ENCODE results near the gene ITGAL.

ITGAL gene

DNA sequence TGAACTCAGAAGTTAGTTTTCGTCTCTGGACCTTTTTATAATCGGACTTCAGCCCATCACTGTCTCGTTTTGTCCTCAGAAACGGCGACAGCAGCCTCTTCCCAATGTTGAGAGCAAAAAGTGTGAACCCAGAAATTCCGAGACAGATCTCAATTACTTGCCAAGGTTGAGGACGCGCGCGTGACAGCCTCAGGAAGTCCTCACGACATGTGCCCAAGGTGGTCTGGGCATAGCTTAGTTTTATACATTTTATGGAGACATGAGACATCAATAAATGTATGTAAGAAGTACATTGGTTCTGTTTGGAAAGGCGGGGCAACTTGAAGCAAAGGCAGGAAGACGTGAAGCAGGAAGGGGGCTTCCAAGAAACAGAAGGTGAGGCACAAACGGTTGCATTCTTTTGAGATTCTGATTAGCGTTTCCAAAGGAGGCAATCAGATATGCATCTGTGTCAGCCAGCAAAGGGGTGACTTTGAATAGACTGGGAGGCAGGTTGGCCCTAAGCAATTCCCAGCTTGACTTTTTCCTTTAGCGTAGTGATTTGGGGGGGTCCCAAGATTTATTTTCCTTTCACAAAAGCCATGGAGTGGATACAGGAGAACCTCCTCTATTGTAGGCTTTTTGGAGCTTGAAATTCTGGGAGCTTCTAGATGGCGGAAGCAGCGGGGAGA is 62.7 kb downstream of the ITGAL start:
- TF ChIP-seq REST (IDR thresholded peaks at IDR 0.05; ENCODE audit: low read depth) (no peak), EP300 (IDR thresholded peaks at IDR 0.05; ENCODE audit: borderline replicate concordance) (no peak)
- TF ChIP-seq, protein P1, sequence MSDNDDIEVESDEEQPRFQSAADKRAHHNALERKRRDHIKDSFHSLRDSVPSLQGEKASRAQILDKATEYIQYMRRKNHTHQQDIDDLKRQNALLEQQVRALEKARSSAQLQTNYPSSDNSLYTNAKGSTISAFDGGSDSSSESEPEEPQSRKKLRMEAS (IDR thresholded peaks at IDR 0.05) = peak; percentile 88

DNA sequence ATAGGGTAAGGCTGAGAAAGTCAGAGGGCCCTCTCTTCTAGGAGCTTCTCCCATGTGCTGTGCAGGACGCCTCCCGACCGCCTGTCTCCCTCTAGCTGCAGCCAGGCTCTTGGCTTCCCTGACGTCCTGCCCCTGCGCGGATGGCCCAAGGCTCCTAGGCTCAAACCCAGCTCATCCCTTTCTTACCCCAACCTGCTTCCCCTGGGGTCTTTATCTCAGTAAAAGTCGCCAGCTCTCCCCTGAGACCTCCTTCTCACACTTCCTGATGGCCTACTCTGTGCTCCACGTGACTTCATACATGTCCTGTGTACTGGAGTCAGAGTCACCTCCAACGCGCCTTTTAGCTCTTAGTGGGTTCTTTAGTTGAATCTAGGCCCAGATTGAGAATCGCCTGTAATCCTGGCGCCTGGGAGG is 63.2 kb downstream of the ITGAL start:
- 0 out of 2 replicates have a peak, but pooled peaks have one; percentile 14 for TF ChIP-seq RAD21 (IDR thresholded peaks at IDR 0.05; ENCODE audit: low read depth)
- TF ChIP-seq FOXM1 (IDR thresholded peaks at IDR 0.05; ENCODE audit: borderline replicate concordance, low read depth) = no peak
- no peak for TF ChIP-seq TCF12 (IDR thresholded peaks at IDR 0.05; ENCODE audit: low read depth)

DNA sequence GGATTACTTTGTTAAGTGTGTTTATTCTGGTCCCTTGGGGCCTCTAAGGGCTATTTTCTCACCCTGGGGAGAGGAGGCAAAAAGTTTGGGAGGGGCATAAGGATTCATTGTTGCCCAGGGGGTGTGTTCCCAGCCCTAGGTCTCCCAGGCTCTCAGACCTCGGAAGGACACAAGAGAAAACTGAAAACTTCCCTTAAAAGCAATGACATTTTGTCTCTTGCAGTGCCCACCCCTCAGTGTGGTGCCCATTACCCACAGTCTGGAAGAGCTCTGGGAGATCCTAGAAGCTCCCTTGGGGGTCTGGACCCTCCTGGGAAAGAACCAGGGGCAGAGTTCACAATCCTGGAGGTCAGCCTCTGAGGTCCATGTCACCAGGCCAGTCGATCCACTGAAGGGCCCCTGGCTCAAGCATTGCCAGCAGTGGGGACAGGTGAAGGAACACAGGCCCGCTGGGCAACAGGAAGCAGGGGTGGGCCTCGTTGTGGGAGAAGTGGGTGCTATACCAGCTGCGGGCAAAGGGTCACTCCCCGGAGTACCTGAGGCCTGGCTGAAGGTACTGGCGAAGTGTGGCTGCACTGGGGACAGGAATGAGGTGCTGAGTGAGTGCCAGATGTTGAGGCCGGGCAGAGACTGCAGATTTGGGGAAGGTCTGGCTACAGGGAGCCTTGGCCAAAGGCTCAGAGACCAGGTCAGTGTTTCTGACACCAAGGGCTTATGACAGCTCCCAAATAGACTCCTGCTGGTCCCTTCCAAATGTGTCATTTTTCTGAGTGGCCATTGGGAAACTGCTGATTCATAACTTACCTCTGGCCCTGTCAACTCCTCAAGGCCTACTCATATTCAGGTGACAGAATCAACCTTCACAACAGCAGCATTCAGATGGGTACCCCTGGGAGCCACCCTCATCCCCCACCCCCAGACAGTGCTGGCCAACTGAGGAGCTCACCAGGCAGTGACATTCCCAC is 66.7 kb downstream of the ITGAL start:
- TF ChIP-seq, protein P1 (IDR thresholded peaks at IDR 0.05) = no peak
- TF ChIP-seq TCF12 (IDR thresholded peaks at IDR 0.05; ENCODE audit: low read depth) (no peak), TEAD4 (IDR thresholded peaks at IDR 0.05) (no peak), RAD21 (IDR thresholded peaks at IDR 0.05; ENCODE audit: low read depth) (no peak), YY1 (IDR thresholded peaks at IDR 0.05; ENCODE audit: low read depth) (no peak), NFIC (IDR thresholded peaks at IDR 0.05) (no peak), EP300 (IDR thresholded peaks at IDR 0.05; ENCODE audit: borderline replicate concordance) (no peak), EGR1 (IDR thresholded peaks at IDR 0.05) (no peak), CEBPB (IDR thresholded peaks at IDR 0.05) (no peak)
- TF ChIP-seq, protein P2, sequence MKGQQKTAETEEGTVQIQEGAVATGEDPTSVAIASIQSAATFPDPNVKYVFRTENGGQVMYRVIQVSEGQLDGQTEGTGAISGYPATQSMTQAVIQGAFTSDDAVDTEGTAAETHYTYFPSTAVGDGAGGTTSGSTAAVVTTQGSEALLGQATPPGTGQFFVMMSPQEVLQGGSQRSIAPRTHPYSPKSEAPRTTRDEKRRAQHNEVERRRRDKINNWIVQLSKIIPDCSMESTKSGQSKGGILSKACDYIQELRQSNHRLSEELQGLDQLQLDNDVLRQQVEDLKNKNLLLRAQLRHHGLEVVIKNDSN (IDR thresholded peaks at IDR 0.05) = no peak

- TF ChIP-seq RAD21 (IDR thresholded peaks at IDR 0.05; ENCODE audit: low read depth) (no peak), CREB1 (IDR thresholded peaks at IDR 0.05; ENCODE audit: low read depth) (no peak), EGR1 (IDR thresholded peaks at IDR 0.05) (no peak), FOXM1 (IDR thresholded peaks at IDR 0.05; ENCODE audit: borderline replicate concordance, low read depth) (no peak), NFIC (IDR thresholded peaks at IDR 0.05) (no peak), REST (IDR thresholded peaks at IDR 0.05; ENCODE audit: low read depth) (no peak), ZBTB7A (IDR thresholded peaks at IDR 0.05; ENCODE audit: low read depth) (no peak), YY1 (IDR thresholded peaks at IDR 0.05; ENCODE audit: low read depth) (no peak), CEBPB (IDR thresholded peaks at IDR 0.05) (no peak), TEAD4 (IDR thresholded peaks at IDR 0.05) (no peak), EP300 (IDR thresholded peaks at IDR 0.05; ENCODE audit: borderline replicate concordance) (no peak), TCF12 (IDR thresholded peaks at IDR 0.05; ENCODE audit: low read depth) (no peak), TAF1 (IDR thresholded peaks at IDR 0.05; ENCODE audit: low read depth) (no peak)
- TF ChIP-seq, protein P1 (IDR thresholded peaks at IDR 0.05) = no peak
- TF ChIP-seq, protein P2 (IDR thresholded peaks at IDR 0.05) = no peak
Measured at GRCh38 chr16:30541502-30542329, 69.2 kb downstream of the ITGAL start.

- TF ChIP-seq YY1 (IDR thresholded peaks at IDR 0.05; ENCODE audit: low read depth) (no peak), ZBTB7A (IDR thresholded peaks at IDR 0.05; ENCODE audit: low read depth) (no peak), CREB1 (IDR thresholded peaks at IDR 0.05; ENCODE audit: low read depth) (no peak), EGR1 (IDR thresholded peaks at IDR 0.05) (no peak), REST (IDR thresholded peaks at IDR 0.05; ENCODE audit: low read depth) (no peak), TCF12 (IDR thresholded peaks at IDR 0.05; ENCODE audit: low read depth) (no peak), CEBPB (IDR thresholded peaks at IDR 0.05) (no peak), RAD21 (IDR thresholded peaks at IDR 0.05; ENCODE audit: low read depth) (no peak), TAF1 (IDR thresholded peaks at IDR 0.05; ENCODE audit: low read depth) (no peak), NFIC (IDR thresholded peaks at IDR 0.05) (no peak), FOXM1 (IDR thresholded peaks at IDR 0.05; ENCODE audit: borderline replicate concordance, low read depth) (no peak), EP300 (IDR thresholded peaks at IDR 0.05; ENCODE audit: borderline replicate concordance) (no peak), TEAD4 (IDR thresholded peaks at IDR 0.05) (no peak)
- TF ChIP-seq, protein P1 (IDR thresholded peaks at IDR 0.05) = no peak
- TF ChIP-seq, protein P2 (IDR thresholded peaks at IDR 0.05) = no peak
Measured at GRCh38 chr16:30543067-30543466, 70.5 kb downstream of the ITGAL start.
